Subcutaneous abdominal adipose tissue (tissue), 5 donors: ENCODE data around the gene PTCD1.
"Not testable (repeated sequence)": the region's sequence is repeated elsewhere in the genome, so short reads cannot be mapped to it uniquely, and the experiment has no call there.

Experiments
- H3K27ac ChIP-seq: one replicate; pipeline ENCODE4 v1.7.0; 2013; ENCODE audit warnings: low read depth, mild to moderate bottlenecking, inconsistent platforms, low read length, moderate library complexity
- H3K27me3 ChIP-seq, 5 donors: one replicate each; pipeline ENCODE4 v1.7.0; 2013; ENCODE audit warnings: low read length in 5 of 5, inconsistent platforms in 1 of 5; ENCODE audit not compliant: control insufficient read depth in 5 of 5, insufficient read depth in 4 of 5
- H3K36me3 ChIP-seq, 5 donors: one replicate each; pipeline ENCODE4 v1.7.0; 2013; ENCODE audit warnings: low read length in 5 of 5; ENCODE audit not compliant: control insufficient read depth in 5 of 5, insufficient read depth in 5 of 5
- H3K4me1 ChIP-seq, 5 donors: one replicate each; pipeline ENCODE4 v1.7.0; 2013; ENCODE audit warnings: low read length in 5 of 5, mild to moderate bottlenecking in 3 of 5, moderate library complexity in 1 of 5; ENCODE audit not compliant: control insufficient read depth in 5 of 5, insufficient read depth in 5 of 5
- H3K4me3 ChIP-seq, 5 donors: one replicate each; pipeline ENCODE4 v1.7.0; 2013; ENCODE audit warnings: low read length in 5 of 5, low read depth in 1 of 5
- H3K9ac ChIP-seq, 5 donors: one replicate each; pipeline ENCODE4 v1.7.0; 2013; ENCODE audit warnings: low read length in 5 of 5, mild to moderate bottlenecking in 4 of 5, moderate library complexity in 3 of 5
- H3K9me3 ChIP-seq, 5 donors: one replicate each; pipeline ENCODE4 v1.7.0; 2013; ENCODE audit warnings: low read length in 5 of 5; ENCODE audit not compliant: control insufficient read depth in 5 of 5
- donor health status: healthy.
- donor health status: healthy.
- donor health status: healthy.
- donor health status: healthy.
- donor health status: healthy.

The PTCD1 gene

DNA sequence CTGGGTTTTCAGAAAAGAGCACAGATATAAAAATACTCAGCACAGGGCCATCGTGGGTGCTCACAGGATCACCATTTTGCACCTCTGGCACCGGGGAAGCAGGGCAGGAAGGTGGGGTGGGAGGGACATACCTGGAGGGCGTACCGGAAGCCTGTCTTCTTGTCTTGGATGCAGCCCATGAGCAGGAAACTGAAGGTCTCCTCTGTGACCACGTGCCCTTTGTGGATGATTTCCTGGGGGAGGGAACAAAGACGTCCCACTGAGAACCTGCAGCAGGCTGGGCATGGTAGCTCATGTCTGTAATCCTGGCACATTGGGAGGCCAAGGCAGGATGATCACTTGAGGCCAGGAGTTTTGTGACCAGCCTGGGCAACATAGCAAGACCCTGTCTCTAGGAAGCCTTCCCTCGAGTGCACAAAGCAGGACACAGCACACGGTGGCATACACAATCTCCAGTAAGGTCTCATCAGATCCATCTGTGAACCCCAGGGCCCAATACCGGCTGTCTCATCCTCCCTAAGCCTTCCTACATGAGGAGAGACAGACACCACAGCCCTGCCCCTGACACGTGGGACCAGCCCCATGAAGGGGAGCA, 9.5 kb downstream of the PTCD1 start:
- H3K36me3 ChIP-seq, result peaks cover 0 to 72% (median 58%) of the 10 kb centered on the region in 5 donors
- no peak overlapping the region for H3K27ac ChIP-seq
- H3K9me3 ChIP-seq, result no peaks in the 10 kb centered on the region
- no peak overlapping the region for H3K4me3 ChIP-seq
- no peaks in the 10 kb centered on the region for H3K27me3 ChIP-seq
- H3K4me1 ChIP-seq, result no peaks in the 10 kb centered on the region
- H3K9ac ChIP-seq, result no peak overlapping the region

DNA sequence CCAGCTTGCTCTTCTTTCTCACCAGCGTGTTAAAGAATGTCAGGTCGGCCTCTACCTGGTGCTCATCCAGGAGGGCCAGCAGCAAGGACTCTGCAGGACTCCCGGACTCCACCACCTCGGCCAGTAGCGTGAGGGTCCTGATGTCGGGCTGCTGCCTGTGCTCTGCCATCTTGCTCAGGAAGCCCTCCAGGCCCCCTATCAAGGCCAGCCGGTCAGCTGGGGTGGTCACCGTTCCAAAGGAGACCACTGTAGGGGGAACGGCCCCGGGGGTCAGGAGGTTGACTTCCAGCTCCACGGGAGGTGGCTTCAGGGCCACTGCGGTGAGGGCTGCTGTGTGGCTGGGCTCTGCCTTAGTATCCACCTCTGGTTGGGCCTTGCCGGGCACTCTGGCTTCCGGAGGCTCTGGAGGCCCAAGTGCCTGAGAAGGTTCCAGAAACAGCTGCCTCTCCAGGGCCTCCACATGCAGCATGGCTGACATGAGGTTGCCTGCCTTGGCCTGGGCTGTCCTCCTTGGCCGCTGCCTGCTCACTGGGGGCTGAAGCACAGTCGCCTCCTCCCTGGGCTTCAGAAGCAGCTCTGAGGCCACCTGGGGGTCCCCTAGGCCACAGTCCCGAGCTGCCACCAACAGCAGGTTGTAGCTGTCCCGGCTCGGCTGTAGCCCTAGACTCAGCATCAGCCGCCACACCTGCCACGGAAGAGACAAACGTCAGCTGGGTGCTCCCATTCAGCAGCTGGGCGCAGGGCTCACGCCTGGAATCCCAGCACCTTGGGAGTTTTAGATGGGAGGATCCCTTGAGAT, 13.5 kb downstream of the PTCD1 start:
- Histone ChIP-seq H3K4me1 (no peaks in the 10 kb centered on the region), H3K9me3 (no peaks in the 10 kb centered on the region), H3K9ac (no peak overlapping the region), H3K27me3 (no peaks in the 10 kb centered on the region), H3K27ac (no peak overlapping the region), H3K4me3 (no peak overlapping the region), H3K36me3 (peaks cover 0 to 79% (median 56%) of the 10 kb centered on the region in 5 donors)

- no peaks in the 10 kb centered on the region for H3K9me3 ChIP-seq
Observed at GRCh38 chr7:99422625-99423024, 16.0 kb downstream of the PTCD1 start.

DNA sequence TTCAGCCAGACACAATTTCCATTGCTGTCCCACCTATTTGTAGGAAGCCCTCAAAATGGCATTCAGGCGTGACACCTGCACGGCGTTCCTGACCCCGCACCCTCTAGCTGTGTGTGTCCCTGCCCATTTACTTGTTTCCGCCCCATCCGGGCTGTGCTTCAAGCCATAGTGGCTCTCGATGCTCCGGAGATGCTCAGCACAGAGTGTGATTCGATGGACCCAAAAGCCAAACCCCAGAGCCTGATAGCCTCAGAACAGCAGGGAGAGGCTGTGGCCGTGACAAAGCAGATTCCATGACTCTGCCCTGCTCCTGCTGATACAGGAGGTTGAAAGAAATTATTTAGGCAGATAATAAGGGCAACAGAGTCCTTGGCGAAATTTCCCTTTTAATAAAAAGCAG, 16.4 kb downstream of the PTCD1 start:
- Histone ChIP-seq H3K4me1 (no peaks in the 10 kb centered on the region), H3K9ac (no peak overlapping the region), H3K9me3 (no peaks in the 10 kb centered on the region), H3K36me3 (peaks cover 0 to 91% (median 69%) of the 10 kb centered on the region in 5 donors), H3K4me3 (no peak overlapping the region), H3K27me3 (no peaks in the 10 kb centered on the region), H3K27ac (no peak overlapping the region)

More at GRCh38 chr7:99422625-99423024, 16.0 kb downstream of the PTCD1 start:
- Histone ChIP-seq H3K9ac (no peak overlapping the region), H3K36me3 (peaks cover 0 to 86% (median 64%) of the 10 kb centered on the region in 5 donors), H3K27me3 (no peaks in the 10 kb centered on the region), H3K4me1 (no peaks in the 10 kb centered on the region), H3K27ac (no peak overlapping the region), H3K4me3 (no peak overlapping the region)

DNA sequence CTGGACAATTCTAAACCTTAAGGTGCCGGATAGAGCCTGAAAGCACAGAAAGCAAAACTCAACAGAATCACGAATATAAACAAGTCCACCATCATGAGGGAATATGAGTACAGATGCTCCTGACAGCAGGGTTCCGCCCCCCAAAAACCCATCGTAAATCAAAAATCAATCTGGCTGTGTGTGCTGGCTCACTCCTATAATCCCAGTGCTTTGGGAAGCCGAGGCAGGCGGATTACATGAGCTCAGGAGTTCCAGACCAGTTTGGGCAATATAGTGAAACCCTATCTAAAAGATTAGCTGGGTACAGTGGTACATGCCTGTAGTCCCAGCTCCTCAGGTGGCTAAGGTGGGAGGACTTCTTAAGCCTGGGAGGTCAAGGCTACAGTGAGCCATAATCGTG, 17.6 kb downstream of the PTCD1 start:
- Histone ChIP-seq H3K27ac (no peak overlapping the region), H3K27me3 (no peaks in the 10 kb centered on the region), H3K9ac (no peak overlapping the region), H3K36me3 (peaks cover 0 to 99% (median 80%) of the 10 kb centered on the region in 5 donors), H3K4me1 (no peaks in the 10 kb centered on the region), H3K9me3 (no peaks in the 10 kb centered on the region), H3K4me3 (no peak overlapping the region)

DNA sequence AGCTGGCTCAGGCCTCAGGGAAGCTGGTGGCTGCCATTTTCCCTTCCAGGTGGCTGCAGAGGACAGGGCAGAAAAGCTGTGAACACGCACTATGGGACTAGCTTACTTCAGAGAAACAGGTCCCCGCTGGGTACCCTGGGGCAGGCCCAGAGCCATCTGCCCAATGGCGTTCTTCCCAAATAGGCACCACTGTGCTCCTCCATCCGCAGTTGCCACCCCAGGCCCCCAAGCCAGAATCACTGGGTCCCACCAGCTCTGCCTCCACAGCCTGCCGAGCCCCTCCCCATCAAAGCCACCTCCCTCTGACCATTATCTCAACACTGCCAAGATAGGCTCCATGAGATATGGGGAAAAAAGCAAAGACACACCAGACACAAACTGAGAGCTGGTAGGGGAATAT, 18.4 kb downstream of the PTCD1 start:
- Histone ChIP-seq H3K36me3 (peaks cover 0 to 97% (median 75%) of the 10 kb centered on the region in 5 donors), H3K4me3 (no peak overlapping the region), H3K27me3 (no peaks in the 10 kb centered on the region), H3K4me1 (no peaks in the 10 kb centered on the region), H3K9ac (no peak overlapping the region), H3K9me3 (no peaks in the 10 kb centered on the region), H3K27ac (no peak overlapping the region)

GRCh38 chr7:99419323-99420021, 19.1 kb downstream of the PTCD1 start:
- no peaks in the 10 kb centered on the region for H3K27me3 ChIP-seq
- peaks cover 0 to 97% (median 69%) of the 10 kb centered on the region in 5 donors for H3K36me3 ChIP-seq
- no peak overlapping the region for H3K4me3 ChIP-seq
- H3K9me3 ChIP-seq, result no peaks in the 10 kb centered on the region
- no peak overlapping the region for H3K27ac ChIP-seq
- H3K4me1 ChIP-seq, result no peaks in the 10 kb centered on the region
- no peak overlapping the region for H3K9ac ChIP-seq

- H3K9me3 ChIP-seq, result no peaks in the 10 kb centered on the region
- no peak overlapping the region for H3K9ac ChIP-seq
- no peak overlapping the region for H3K27ac ChIP-seq
- no peaks in the 10 kb centered on the region for H3K4me1 ChIP-seq
- H3K27me3 ChIP-seq, result no peaks in the 10 kb centered on the region
- H3K4me3 ChIP-seq, result no peak overlapping the region
- peaks cover 0 to 95% (median 62%) of the 10 kb centered on the region in 5 donors for H3K36me3 ChIP-seq
Observed at GRCh38 chr7:99418260-99418659, 20.3 kb downstream of the PTCD1 start.

DNA sequence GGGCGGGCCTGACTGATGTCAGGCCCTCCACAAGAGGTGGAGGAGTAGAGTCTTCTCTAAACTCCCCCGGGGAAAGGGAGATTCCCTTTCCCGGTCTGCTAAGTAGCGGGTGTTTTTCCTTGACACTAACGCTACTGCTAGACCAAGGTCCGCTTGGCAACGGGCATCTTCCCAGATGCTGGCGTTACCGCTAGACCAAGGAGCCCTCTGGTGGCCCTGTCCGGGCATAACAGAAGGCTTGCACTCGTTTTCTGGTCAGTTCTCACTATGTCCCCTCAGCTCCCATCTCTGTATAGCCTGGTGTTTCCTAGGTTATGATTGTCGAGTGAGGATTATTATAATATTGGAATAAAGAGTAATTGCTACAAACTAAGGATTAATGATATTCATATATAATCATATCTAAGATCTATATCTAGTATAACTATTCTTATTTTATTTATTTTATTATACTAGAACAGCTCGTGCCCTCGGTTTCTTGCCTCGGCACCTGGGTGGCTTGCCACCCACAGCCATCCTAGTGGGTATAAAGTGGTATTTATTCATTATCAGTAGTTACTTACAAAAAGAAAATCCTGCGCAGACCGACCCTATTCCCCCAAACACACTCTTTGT, 23.0 kb downstream of the PTCD1 start:
- H3K36me3 ChIP-seq, result peaks cover 8 to 95% (median 71%) of the 10 kb centered on the region in 5 donors

More for the DNA sequence above, 23.0 kb downstream of the PTCD1 start:
- H3K9me3 ChIP-seq, H3K9ac ChIP-seq, H3K4me1 ChIP-seq, H3K27me3 ChIP-seq, H3K27ac ChIP-seq, H3K4me3 ChIP-seq: not testable (repeated sequence)
